Hematopoietic multipotent progenitor cell treated with erythropoietin and hydrocortisone succinate and interleukin-3 and kit ligand, for 4 days (in vitro differentiated cells): ENCODE results near the gene TUBB4B.
A peak's percentile ranks its signal among the peaks of the same experiment; 100 is the strongest.

ENCODE experiments used
- DNase-seq: peaks from one replicate; pipeline ENCODE4 v3.0.0-alpha.2; 2015

TUBB4B gene

GRCh38 chr9:137226338-137227053, 14.6 kb upstream of the TUBB4B start:
- no peak for DNase-seq

- peak; percentile 91 for DNase-seq
Observed at GRCh38 chr9:137227054-137227852, 13.8 kb upstream of the TUBB4B start, which contains the start of gene RNF224. Gene RNF224 (plus strand): TSS chr9:137227502. CDS start chr9:137228336, 834 bp downstream.

GRCh38 chr9:137227853-137228505, 13.1 kb upstream of the TUBB4B start:
- no peak for DNase-seq

- DNase-seq = no peak
Observed at GRCh38 chr9:137228506-137228967, 12.6 kb upstream of the TUBB4B start.

GRCh38 chr9:137228968-137229896, 11.9 kb upstream of the TUBB4B start:
- no peak for DNase-seq

GRCh38 chr9:137229903-137230704, 11.0 kb upstream of the TUBB4B start:
- no peak for DNase-seq

GRCh38 chr9:137230705-137231371, 10.2 kb upstream of the TUBB4B start, which contains the start of gene SLC34A3:
Gene SLC34A3 (plus strand): TSS chr9:137230901. CDS start chr9:137231703, 802 bp downstream.
- no peak for DNase-seq

GRCh38 chr9:137231372-137232039, 9.6 kb upstream of the TUBB4B start:
- DNase-seq = no peak

- no peak for DNase-seq
Observed at GRCh38 chr9:137232101-137232500, 9.0 kb upstream of the TUBB4B start.

GRCh38 chr9:137232510-137232909, 8.6 kb upstream of the TUBB4B start:
- DNase-seq = no peak

- no peak for DNase-seq
Observed at GRCh38 chr9:137233143-137233980, 7.7 kb upstream of the TUBB4B start.

GRCh38 chr9:137234055-137234697, 6.9 kb upstream of the TUBB4B start:
- DNase-seq = no peak

GRCh38 chr9:137234758-137235423, 6.2 kb upstream of the TUBB4B start:
- DNase-seq = no peak

- no peak for DNase-seq
Observed at GRCh38 chr9:137235424-137236237, 5.5 kb upstream of the TUBB4B start.

GRCh38 chr9:137236238-137236935, 4.7 kb upstream of the TUBB4B start:
- DNase-seq = peak; percentile 95

GRCh38 chr9:137236936-137237421, 4.1 kb upstream of the TUBB4B start:
- no peak for DNase-seq
